ENCODE results near the gene CTTNBP2.

Gene CTTNBP2

GRCh38 chr7:117870448-117871130, 2.7 kb downstream of the CTTNBP2 start:
- no peak for DNase-seq (ENCODE audit: low spot score)

- no peak for DNase-seq (ENCODE audit: low spot score)
These were observed 3.9 kb downstream of the CTTNBP2 start for GRCh38 chr7:117869374-117869773.

- DNase-seq (ENCODE audit: low spot score) = no peak
These were observed 9.6 kb downstream of the CTTNBP2 start for GRCh38 chr7:117863618-117864017.

GRCh38 chr7:117862378-117862777, 10.9 kb downstream of the CTTNBP2 start:
- DNase-seq (ENCODE audit: low spot score) = no peak

- DNase-seq (ENCODE audit: low spot score) = no peak
These were observed 13.9 kb downstream of the CTTNBP2 start for GRCh38 chr7:117859246-117859812.

- DNase-seq (ENCODE audit: low spot score) = no peak
These were observed 14.5 kb downstream of the CTTNBP2 start for GRCh38 chr7:117858712-117859111.

GRCh38 chr7:117857718-117858117, 15.5 kb downstream of the CTTNBP2 start:
- no peak for DNase-seq (ENCODE audit: low spot score)

- DNase-seq (ENCODE audit: low spot score) = no peak
These were observed 17.0 kb downstream of the CTTNBP2 start for GRCh38 chr7:117856196-117856595.

GRCh38 chr7:117854186-117854585, 19.1 kb downstream of the CTTNBP2 start:
- no peak for DNase-seq (ENCODE audit: low spot score)

GRCh38 chr7:117848941-117849340, 24.3 kb downstream of the CTTNBP2 start:
- DNase-seq (ENCODE audit: low spot score) = no peak

- no peak for DNase-seq (ENCODE audit: low spot score)
These were observed 28.6 kb downstream of the CTTNBP2 start for GRCh38 chr7:117844678-117845077.

GRCh38 chr7:117841611-117842010, 31.6 kb downstream of the CTTNBP2 start:
- no peak for DNase-seq (ENCODE audit: low spot score)

- no peak for DNase-seq (ENCODE audit: low spot score)
These were observed 32.2 kb downstream of the CTTNBP2 start for GRCh38 chr7:117841011-117841410.

- DNase-seq (ENCODE audit: low spot score) = no peak
These were observed 33.7 kb downstream of the CTTNBP2 start for GRCh38 chr7:117839507-117839906.

- no peak for DNase-seq (ENCODE audit: low spot score)
These were observed 35.4 kb downstream of the CTTNBP2 start for GRCh38 chr7:117837841-117838240.

- no peak for DNase-seq (ENCODE audit: low spot score)
These were observed 38.1 kb downstream of the CTTNBP2 start for GRCh38 chr7:117835016-117835664.

GRCh38 chr7:117830422-117830954, 42.8 kb downstream of the CTTNBP2 start:
- DNase-seq (ENCODE audit: low spot score) = no peak

GRCh38 chr7:117829450-117830117, 43.7 kb downstream of the CTTNBP2 start:
- DNase-seq (ENCODE audit: low spot score) = no peak

GRCh38 chr7:117828825-117829224, 44.4 kb downstream of the CTTNBP2 start:
- DNase-seq (ENCODE audit: low spot score) = peak; percentile 41

- peak; percentile 98 for DNase-seq (ENCODE audit: low spot score)
These were observed 45.4 kb downstream of the CTTNBP2 start for GRCh38 chr7:117827862-117828261.

- no peak for DNase-seq (ENCODE audit: low spot score)
These were observed 48.1 kb downstream of the CTTNBP2 start for GRCh38 chr7:117825132-117825531.

- DNase-seq (ENCODE audit: low spot score) = no peak
These were observed 48.6 kb downstream of the CTTNBP2 start for GRCh38 chr7:117824592-117824991.

GRCh38 chr7:117819558-117819957, 53.7 kb downstream of the CTTNBP2 start:
- DNase-seq (ENCODE audit: low spot score) = no peak
